Middle frontal gyrus (tissue), 1 donor: ENCODE data around the gene TPM2.

Experiments
- DNase-seq: peaks from one replicate; pipeline ENCODE4 v3.0.0-alpha.2; 2015; ENCODE audit warnings: low spot score; ENCODE audit errors: extremely low spot score

The TPM2 gene

DNA sequence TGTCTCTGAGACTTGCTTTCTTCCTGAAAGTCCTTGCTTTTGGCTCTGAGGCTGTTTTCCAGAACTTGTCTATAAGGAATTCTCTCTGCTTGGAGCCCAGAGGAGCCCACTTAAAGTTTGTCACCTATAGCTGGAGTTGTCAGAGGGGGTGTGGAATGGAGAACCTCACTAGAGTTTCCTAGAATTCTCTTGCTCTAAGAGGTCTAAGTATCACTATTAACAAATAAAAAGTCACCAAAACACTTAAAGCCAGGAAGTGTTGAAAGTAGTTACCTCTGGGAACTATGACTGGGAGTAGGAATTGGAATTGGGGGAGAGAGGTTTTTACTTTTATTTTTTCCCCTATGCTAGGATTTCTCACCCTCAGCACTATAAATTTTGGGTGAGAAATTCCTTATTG lies 54.0 kb downstream of the TPM2 start:
- no peak for DNase-seq
